GM18508 (cell line): ENCODE data around the gene GRHL3.
"Not testable (repeated sequence)": the region's sequence is repeated elsewhere in the genome, so short reads cannot be mapped to it uniquely, and the experiment has no call there.

ENCODE experiments used
- ATAC-seq: cut with Tn5 transposase; IDR thresholded peaks from one replicate; pipeline ENCODE4 v1.9.1; 2021; ENCODE audit warnings: moderate number of reproducible peaks; ENCODE audit not compliant: insufficient read depth, unreplicated experiment

The GRHL3 gene

GRCh38 chr1:24319312-24319863 lies at the start of gene GRHL3:
Gene GRHL3 (plus strand): TSS chr1:24319357. CDS start chr1:24319552, 195 bp downstream.
- ATAC-seq, result no peak

DNA sequence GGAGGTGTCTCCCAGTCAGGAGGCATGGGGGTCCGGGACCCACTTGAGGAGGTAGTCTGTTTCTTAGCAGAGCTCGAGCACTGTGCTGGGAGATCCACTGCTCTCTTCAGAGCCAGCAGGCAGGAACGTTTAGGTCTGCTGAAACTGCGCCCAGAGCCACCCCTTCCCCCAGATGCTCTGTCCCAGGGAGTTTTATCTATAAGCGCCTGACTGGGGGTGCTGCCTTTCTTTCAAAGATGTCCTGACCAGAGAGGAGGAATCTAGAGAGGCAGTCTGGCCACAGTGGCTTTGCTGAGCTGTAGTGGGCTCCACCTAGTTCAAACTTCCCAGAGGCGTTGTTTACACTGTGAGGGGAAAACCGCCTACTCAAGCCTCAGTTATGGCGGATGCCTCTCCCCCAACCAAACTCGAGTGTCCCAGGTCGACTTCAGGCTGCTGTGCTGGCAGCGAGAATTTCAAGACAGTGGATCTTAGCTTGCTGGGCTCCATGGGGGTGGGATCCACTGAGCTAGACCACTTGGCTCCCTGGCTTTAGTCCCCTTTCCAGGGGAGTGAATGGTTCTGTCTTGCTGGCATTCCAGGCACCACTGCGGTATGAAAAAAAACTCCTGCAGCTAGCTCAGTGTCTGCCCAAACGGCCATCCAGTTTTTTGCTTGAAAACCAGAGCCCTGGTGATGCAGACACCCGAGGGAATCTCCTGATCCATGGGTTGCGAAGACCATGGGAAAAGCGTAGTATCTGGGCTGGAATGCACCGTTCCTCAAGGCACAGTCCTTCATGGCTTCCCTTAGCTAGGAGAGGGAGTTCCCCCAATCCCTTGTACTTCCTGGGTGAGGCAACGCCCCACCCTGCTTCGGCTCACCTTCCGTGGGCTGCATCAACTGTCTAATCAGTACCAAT lies 44.7 kb upstream of the GRHL3 start:
- not testable (repeated sequence) for ATAC-seq

GRCh38 chr1:24275104-24275410 lies 44.1 kb upstream of the GRHL3 start:
- ATAC-seq, result no peak

DNA sequence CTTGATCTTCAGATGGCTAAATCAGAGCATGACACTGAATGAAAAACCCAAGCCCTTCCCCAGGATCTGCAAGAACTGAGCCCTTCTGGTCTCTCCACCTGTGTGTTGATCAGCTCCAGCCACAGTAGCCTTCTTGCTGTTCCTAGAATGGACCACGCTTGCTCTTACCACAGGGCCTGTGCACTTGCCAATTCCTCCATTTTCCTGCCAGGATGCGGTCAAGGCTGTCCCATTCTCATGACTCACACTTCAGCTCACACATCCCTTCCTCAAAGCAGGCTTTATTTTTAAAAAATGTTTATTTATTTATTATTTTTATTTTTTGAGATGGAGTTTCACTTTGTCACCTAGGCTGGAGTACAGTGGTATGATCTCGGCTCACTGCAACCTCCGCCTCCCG lies 43.6 kb upstream of the GRHL3 start:
- no peak for ATAC-seq

GRCh38 chr1:24276791-24277190 lies 42.4 kb upstream of the GRHL3 start:
- no peak for ATAC-seq

- no peak for ATAC-seq
These were observed 41.6 kb upstream of the GRHL3 start for GRCh38 chr1:24277420-24278169.

DNA sequence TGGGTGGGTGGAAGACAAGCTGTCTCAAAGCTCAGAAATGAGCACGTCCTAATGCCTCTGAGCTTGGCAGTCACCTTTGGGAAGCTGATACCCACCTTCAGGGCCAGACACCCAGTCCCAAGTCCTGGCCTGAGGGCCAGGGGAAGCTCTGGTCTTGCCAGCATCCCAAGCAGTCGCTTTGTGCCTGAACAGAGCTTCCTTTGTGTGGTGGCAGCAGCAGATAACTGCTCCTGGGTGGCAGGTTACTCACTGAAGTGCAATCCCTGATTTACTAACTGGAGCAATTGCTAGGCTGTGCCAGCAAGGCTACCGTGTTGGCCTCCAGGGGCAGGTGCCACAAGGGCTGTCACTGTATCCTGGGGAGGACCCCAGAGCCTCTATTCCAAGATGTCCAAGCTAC lies 40.4 kb upstream of the GRHL3 start:
- no peak for ATAC-seq

GRCh38 chr1:24279590-24280232 lies 39.4 kb upstream of the GRHL3 start:
- no peak for ATAC-seq

DNA sequence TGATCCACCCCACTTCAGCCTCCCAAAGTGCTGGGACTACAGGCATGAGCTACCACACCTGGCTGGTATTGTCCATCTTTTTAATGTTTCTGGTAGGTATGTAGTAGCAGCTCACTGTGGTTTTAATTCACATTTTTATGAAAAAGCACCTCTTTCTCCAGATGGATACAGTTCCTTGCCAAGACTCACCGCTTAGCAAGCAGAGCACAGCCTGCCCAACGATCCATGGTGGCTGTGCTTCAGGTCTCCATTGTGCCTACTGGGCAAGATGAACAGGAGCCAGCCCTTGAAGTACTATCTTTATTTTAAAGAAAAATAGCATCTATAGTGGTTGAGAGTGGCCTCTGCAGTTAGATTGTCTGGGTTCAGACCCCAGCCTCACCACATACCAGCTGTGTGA lies 37.6 kb upstream of the GRHL3 start:
- no peak for ATAC-seq

DNA sequence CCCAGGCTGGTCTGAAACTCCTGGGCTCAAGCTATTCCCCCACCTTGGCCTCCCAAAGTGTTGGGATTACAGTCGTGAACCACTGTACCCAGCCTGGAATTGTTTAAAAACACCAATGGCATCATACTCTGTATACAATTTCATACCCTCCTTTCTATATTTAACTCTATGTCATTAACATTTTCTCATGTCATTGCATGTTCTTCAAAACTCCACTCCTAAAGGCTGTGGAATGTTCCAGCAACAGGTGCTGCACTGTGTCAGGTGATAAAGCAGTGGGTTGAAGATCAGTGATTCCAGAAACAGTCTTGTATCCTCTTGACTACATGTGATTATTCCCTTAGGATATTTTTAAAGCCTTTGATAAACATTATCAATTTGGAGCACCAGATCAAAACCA lies 36.7 kb upstream of the GRHL3 start:
- ATAC-seq, result no peak

- ATAC-seq, result no peak
These were observed 35.6 kb upstream of the GRHL3 start for GRCh38 chr1:24283326-24284155.

DNA sequence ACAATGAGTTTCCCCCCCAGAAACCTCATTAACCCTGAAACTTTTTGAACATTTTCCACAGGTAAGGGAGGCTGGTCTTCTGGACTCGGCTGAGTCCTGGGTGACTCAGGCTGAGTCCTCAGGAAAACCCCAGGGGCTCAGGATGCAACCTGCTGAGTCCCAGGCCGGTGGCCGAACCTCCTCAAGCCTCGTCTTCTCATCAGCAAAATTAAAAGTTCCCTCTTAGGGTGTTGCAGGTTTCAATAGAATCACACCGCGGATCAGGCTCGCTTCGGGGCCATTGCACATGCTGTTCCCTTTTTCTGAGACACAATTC lies 35.0 kb upstream of the GRHL3 start:
- ATAC-seq, result no peak

DNA sequence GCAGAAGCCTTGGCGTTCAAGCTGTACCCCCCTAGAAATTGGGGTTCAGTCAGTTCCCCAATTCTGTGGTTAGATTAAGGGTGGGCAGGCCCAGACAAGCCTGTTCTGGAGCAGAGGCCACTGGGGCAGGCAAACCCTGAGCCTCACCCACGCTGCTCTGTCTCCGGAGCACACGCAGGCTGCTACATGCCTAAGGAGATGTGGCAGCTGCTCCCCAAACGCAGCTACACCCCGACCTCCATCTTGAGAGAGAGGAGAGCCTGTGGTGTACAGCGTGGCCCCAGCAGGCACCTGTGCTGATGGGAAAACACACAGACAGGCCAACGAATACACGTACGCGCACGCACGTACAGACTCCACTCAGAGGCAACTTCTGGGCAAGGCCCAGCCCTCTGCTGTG lies 33.9 kb upstream of the GRHL3 start:
- no peak for ATAC-seq

GRCh38 chr1:24286246-24287010 lies 32.7 kb upstream of the GRHL3 start:
- ATAC-seq, result no peak

DNA sequence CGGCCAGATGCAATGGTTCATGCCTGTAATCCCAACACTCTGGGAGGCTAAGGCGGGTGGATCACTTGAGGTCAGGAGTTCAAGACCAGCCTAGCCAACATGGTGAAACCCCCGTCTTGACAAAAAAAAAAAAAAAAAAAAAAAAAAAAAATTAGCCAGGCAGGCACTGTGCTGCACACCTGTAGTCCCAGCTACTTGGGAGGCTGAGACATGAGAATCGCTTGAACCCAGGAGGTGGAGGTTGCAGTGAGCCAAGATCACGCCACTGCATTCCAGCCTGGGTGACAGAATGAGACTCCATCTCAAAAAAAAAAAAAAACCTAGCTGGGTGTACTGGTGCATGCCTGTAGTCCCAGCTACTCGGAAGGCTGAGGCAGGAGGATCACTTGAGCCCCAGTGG lies 31.4 kb upstream of the GRHL3 start:
- ATAC-seq, result not testable (repeated sequence)

DNA sequence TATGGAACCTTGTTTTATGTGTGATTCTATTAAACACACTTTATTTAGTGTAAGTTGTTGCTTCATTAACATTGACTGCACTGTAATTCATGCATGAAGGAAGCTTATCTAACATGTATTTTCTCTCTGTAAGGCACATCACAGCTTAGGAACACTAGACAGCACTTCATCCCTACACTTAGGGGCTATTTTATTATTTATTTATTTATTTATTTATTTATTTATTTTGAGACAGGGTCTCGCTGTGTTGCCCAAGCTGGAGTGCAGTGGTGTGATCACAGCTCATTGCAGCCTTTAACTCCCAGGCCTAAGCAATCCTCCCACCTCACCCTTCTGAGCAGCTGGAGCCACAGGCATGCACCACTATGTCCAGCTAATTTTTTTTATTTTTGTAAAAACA lies 30.7 kb upstream of the GRHL3 start:
- ATAC-seq, result no peak

DNA sequence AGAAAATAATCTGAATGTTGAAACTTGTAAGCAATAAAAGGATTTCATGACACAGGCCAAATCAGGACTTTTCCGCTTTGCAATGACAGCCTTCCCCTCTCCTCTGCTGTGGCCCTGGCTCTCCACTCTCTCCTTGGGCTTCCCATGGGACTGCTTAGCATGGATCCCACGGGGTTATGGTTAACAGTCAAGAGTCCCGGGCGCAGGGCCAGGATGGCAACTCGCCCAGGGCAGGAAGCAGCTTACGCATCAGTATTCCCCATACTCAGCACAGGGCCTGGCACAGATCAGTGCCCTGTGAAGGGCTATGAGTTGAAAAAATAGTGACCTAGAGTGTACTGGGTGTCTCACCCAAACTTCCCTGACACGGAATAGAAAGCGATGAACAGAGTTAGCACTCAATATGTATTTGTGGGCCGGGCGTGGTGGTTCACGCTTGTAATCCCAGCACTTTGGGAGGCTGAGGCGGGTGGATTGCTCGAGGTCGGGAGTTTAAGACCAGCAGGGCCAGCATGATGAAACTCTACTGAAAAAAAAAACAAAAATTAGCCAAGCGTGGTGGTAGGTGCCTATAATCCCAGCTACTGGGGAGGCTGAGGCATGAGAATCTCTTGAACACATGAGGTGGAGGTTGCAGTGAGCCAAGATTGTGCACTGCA lies 29.1 kb upstream of the GRHL3 start:
- ATAC-seq, result no peak

GRCh38 chr1:24290933-24291487 lies 28.1 kb upstream of the GRHL3 start:
- ATAC-seq, result no peak

- no peak for ATAC-seq
These were observed 27.1 kb upstream of the GRHL3 start for GRCh38 chr1:24292103-24292502.
